Activated CD4-positive, alpha-beta T cell treated with anti-CD3 and anti-CD28 coated beads for 36 hours (primary cell): Measurements from ENCODE around the gene CACFD1. TPM values are rescaled to one million over a fixed set of nuclear protein-coding genes. Genes with fewer than 3 reads are reported as not detected.

ENCODE experiments used
- ATAC-seq: fragments of 200-7000 bp; cut with Tn5 transposase; one replicate; pipeline ENCODE4 v1.10.0; 2021; ENCODE audit warnings: mild to moderate bottlenecking, moderate library complexity
- CTCF ChIA-PET: fragments of 350-600 bp; sonication (Branson Sonifier 250); formaldehyde crosslinking; loops from one replicate; lab custom pipeline; 2021; ENCODE audit warnings: antibody characterized with exemption; lab: Charles Lee
- POLR2A ChIA-PET: fragments of 350-600 bp; sonication (Branson Sonifier 250); formaldehyde crosslinking; loops from one replicate; lab custom pipeline; 2021; ENCODE audit warnings: antibody characterized with exemption, inconsistent platforms; lab: Charles Lee
- DNase-seq: peaks from one replicate; pipeline ENCODE4 v3.0.0-alpha.2; 2020
- H3K27ac Mint-ChIP-seq: one replicate; pipeline ENCODE4 v1.8.0; 2021; ENCODE audit warnings: mixed read lengths
- H3K27me3 Mint-ChIP-seq: one replicate; pipeline ENCODE4 v1.8.0; 2021; ENCODE audit warnings: mixed read lengths
- H3K36me3 Mint-ChIP-seq: one replicate; pipeline ENCODE4 v1.8.0; 2021; ENCODE audit warnings: low read depth, mixed read lengths
- H3K4me1 Mint-ChIP-seq: one replicate; pipeline ENCODE4 v1.8.0; 2021; ENCODE audit warnings: mixed read lengths
- H3K4me3 Mint-ChIP-seq: one replicate; pipeline ENCODE4 v1.8.0; 2021; ENCODE audit warnings: mild to moderate bottlenecking, moderate library complexity, mixed read lengths
- H3K9me3 Mint-ChIP-seq: one replicate; pipeline ENCODE4 v1.8.0; 2021; ENCODE audit warnings: low read depth, mixed read lengths
- intact Hi-C, 2 experiments: fragments of 100-400 bp; cut with DNase I in 1 of 2; cut with micrococcal nuclease in 1 of 2; formaldehyde crosslinking; loops; one replicate each; pipeline versions ENCODE4 v1.14.2 to v1.15.1; 2022 to 2024; cut with DNase I, micrococcal nuclease
- total RNA-seq, 2 experiments: library from RNA; stranded (reverse); gene quantifications; one replicate each; pipeline ENCODE4 v1.2.3, GENCODE V29; 2021

Gene CACFD1
- total RNA-seq, 2 experiments from 2014 or later: 0.87 to 0.90 TPM

GRCh38 chr9:133426011-133426410, 33.8 kb upstream of the CACFD1 start:
- peaks cover 32% of the 10 kb centered on the region for H3K27me3 Mint-ChIP-seq
- H3K4me1 Mint-ChIP-seq: peaks cover 14% of the 10 kb centered on the region
- CTCF ChIA-PET: interaction anchor here (1.3 kb wide), 1 partner anchor 84 kb away, joined by 3 read pairs; no protein-coding TSS in a partner anchor
- no peaks in the 10 kb centered on the region for H3K36me3 Mint-ChIP-seq
- POLR2A ChIA-PET: no interaction called here
- intact Hi-C loops: no loop called here
- no peak overlapping the region for H3K4me3 Mint-ChIP-seq
- no peaks in the 10 kb centered on the region for H3K9me3 Mint-ChIP-seq
- no peak for ATAC-seq
- no peak overlapping the region for H3K27ac Mint-ChIP-seq
- DNase-seq: no peak

- ChIA-PET CTCF (no interaction called here), POLR2A (no interaction called here)
- no peak for DNase-seq
- no peak overlapping the region for H3K27ac Mint-ChIP-seq
- ATAC-seq: no peak
- peaks cover 32% of the 10 kb centered on the region for H3K27me3 Mint-ChIP-seq
- intact Hi-C loops: no loop called here
- peaks cover 3% of the 10 kb centered on the region for H3K4me1 Mint-ChIP-seq
- H3K36me3 Mint-ChIP-seq: no peaks in the 10 kb centered on the region
- peak overlapping the region; percentile 28 for H3K4me3 Mint-ChIP-seq
- no peaks in the 10 kb centered on the region for H3K9me3 Mint-ChIP-seq
These were observed 32.0 kb upstream of the CACFD1 start for GRCh38 chr9:133427658-133428348.

- Mint-ChIP-seq H3K4me1 (peaks cover 3% of the 10 kb centered on the region), H3K9me3 (no peaks in the 10 kb centered on the region), H3K27me3 (peaks cover 32% of the 10 kb centered on the region), H3K36me3 (no peaks in the 10 kb centered on the region), H3K27ac (no peak overlapping the region), H3K4me3 (no peak overlapping the region)
- ChIA-PET POLR2A (no interaction called here), CTCF (no interaction called here)
- DNase-seq: no peak
- intact Hi-C loops: no loop called here
- ATAC-seq: peak; percentile 23
These were observed 31.1 kb upstream of the CACFD1 start for GRCh38 chr9:133428617-133429101.

GRCh38 chr9:133429214-133429613, 30.6 kb upstream of the CACFD1 start:
- Mint-ChIP-seq H3K9me3 (no peaks in the 10 kb centered on the region), H3K36me3 (no peaks in the 10 kb centered on the region), H3K27ac (no peak overlapping the region), H3K4me3 (no peak overlapping the region), H3K4me1 (peaks cover 3% of the 10 kb centered on the region), H3K27me3 (peaks cover 32% of the 10 kb centered on the region)
- CTCF ChIA-PET: no interaction called here
- intact Hi-C loops: no loop called here
- ATAC-seq: no peak
- no peak for DNase-seq
- POLR2A ChIA-PET: no interaction called here

- ChIA-PET CTCF (interaction anchor here (0.6 kb wide), 2 partner anchors 17 to 60 kb away, joined by 3 read pairs; no protein-coding TSS in a partner anchor), POLR2A (no interaction called here)
- ATAC-seq: no peak
- Mint-ChIP-seq H3K4me1 (peaks cover 3% of the 10 kb centered on the region), H3K4me3 (no peak overlapping the region), H3K27me3 (peaks cover 29% of the 10 kb centered on the region), H3K36me3 (no peaks in the 10 kb centered on the region), H3K9me3 (no peaks in the 10 kb centered on the region), H3K27ac (no peak overlapping the region)
- DNase-seq: peak; percentile 47
- intact Hi-C loops: no loop called here
These were observed 30.1 kb upstream of the CACFD1 start for GRCh38 chr9:133429641-133430161.

- ChIA-PET POLR2A (no interaction called here), CTCF (interaction anchor here (0.6 kb wide), 1 partner anchor 18 kb away, joined by 3 read pairs; no protein-coding TSS in a partner anchor)
- ATAC-seq (no peak), DNase-seq (no peak)
- H3K36me3 Mint-ChIP-seq: no peaks in the 10 kb centered on the region
- intact Hi-C loops: no loop called here
- H3K27me3 Mint-ChIP-seq: peaks cover 28% of the 10 kb centered on the region
- no peak overlapping the region for H3K4me3 Mint-ChIP-seq
- no peak overlapping the region for H3K27ac Mint-ChIP-seq
- no peaks in the 10 kb centered on the region for H3K9me3 Mint-ChIP-seq
- peaks cover 3% of the 10 kb centered on the region for H3K4me1 Mint-ChIP-seq
These were observed 29.5 kb upstream of the CACFD1 start for GRCh38 chr9:133430244-133430643.

- no peak overlapping the region for H3K4me3 Mint-ChIP-seq
- no peaks in the 10 kb centered on the region for H3K9me3 Mint-ChIP-seq
- ATAC-seq: no peak
- H3K36me3 Mint-ChIP-seq: no peaks in the 10 kb centered on the region
- H3K27ac Mint-ChIP-seq: no peak overlapping the region
- intact Hi-C loops: no loop called here
- no peak for DNase-seq
- H3K27me3 Mint-ChIP-seq: peaks cover 5% of the 10 kb centered on the region
- POLR2A ChIA-PET: no interaction called here
- CTCF ChIA-PET: interaction anchor here (0.7 kb wide), 1 partner anchor 10 kb away, joined by 3 read pairs; no protein-coding TSS in a partner anchor
- H3K4me1 Mint-ChIP-seq: no peaks in the 10 kb centered on the region
These were observed 26.4 kb upstream of the CACFD1 start for GRCh38 chr9:133433351-133433843.

GRCh38 chr9:133436681-133437080, 23.1 kb upstream of the CACFD1 start:
- Mint-ChIP-seq H3K36me3 (no peaks in the 10 kb centered on the region), H3K27ac (no peak overlapping the region), H3K27me3 (no peaks in the 10 kb centered on the region), H3K4me1 (no peaks in the 10 kb centered on the region), H3K9me3 (no peaks in the 10 kb centered on the region), H3K4me3 (no peak overlapping the region)
- ATAC-seq: no peak
- intact Hi-C loops: no loop called here
- CTCF ChIA-PET: interaction anchor here (0.5 to 0.7 kb wide), 2 partner anchors 11 to 247 kb away, joined by 3 read pairs; no protein-coding TSS in a partner anchor
- DNase-seq: no peak
- POLR2A ChIA-PET: no interaction called here

GRCh38 chr9:133437753-133438531, 21.8 kb upstream of the CACFD1 start:
- ATAC-seq: peak; percentile 36
- no peaks in the 10 kb centered on the region for H3K4me1 Mint-ChIP-seq
- no peaks in the 10 kb centered on the region for H3K36me3 Mint-ChIP-seq
- DNase-seq: peak; percentile 36
- H3K27ac Mint-ChIP-seq: no peak overlapping the region
- H3K9me3 Mint-ChIP-seq: no peaks in the 10 kb centered on the region
- ChIA-PET CTCF (no interaction called here), POLR2A (no interaction called here)
- H3K27me3 Mint-ChIP-seq: no peaks in the 10 kb centered on the region
- intact Hi-C loops: no loop called here
- H3K4me3 Mint-ChIP-seq: no peak overlapping the region

- H3K27me3 Mint-ChIP-seq: no peaks in the 10 kb centered on the region
- intact Hi-C loops: no loop called here
- CTCF ChIA-PET: interaction anchor here (1.0 kb wide), 1 partner anchor 201 kb away, joined by 3 read pairs; no protein-coding TSS in a partner anchor
- no peaks in the 10 kb centered on the region for H3K9me3 Mint-ChIP-seq
- POLR2A ChIA-PET: no interaction called here
- H3K27ac Mint-ChIP-seq: no peak overlapping the region
- H3K4me1 Mint-ChIP-seq: no peaks in the 10 kb centered on the region
- no peak overlapping the region for H3K4me3 Mint-ChIP-seq
- H3K36me3 Mint-ChIP-seq: no peaks in the 10 kb centered on the region
- DNase-seq (peak; percentile 33), ATAC-seq (peak; percentile 68)
These were observed 20.4 kb upstream of the CACFD1 start for GRCh38 chr9:133439337-133439736.

GRCh38 chr9:133440874-133441273, 18.9 kb upstream of the CACFD1 start:
- ATAC-seq: peak; percentile 32
- DNase-seq: no peak
- no peaks in the 10 kb centered on the region for H3K27me3 Mint-ChIP-seq
- H3K9me3 Mint-ChIP-seq: no peaks in the 10 kb centered on the region
- intact Hi-C loops: no loop called here
- ChIA-PET POLR2A (no interaction called here), CTCF (no interaction called here)
- H3K4me1 Mint-ChIP-seq: no peaks in the 10 kb centered on the region
- H3K4me3 Mint-ChIP-seq: no peak overlapping the region
- no peak overlapping the region for H3K27ac Mint-ChIP-seq
- no peaks in the 10 kb centered on the region for H3K36me3 Mint-ChIP-seq
